SK-N-DZ (cell line): ENCODE results near the gene CAMTA1.

Source experiments
- DNase-seq: peaks from one replicate; pipeline ENCODE4 v3.0.0-alpha.2; 2015; ENCODE audit warnings: low spot score

CAMTA1 gene

DNA sequence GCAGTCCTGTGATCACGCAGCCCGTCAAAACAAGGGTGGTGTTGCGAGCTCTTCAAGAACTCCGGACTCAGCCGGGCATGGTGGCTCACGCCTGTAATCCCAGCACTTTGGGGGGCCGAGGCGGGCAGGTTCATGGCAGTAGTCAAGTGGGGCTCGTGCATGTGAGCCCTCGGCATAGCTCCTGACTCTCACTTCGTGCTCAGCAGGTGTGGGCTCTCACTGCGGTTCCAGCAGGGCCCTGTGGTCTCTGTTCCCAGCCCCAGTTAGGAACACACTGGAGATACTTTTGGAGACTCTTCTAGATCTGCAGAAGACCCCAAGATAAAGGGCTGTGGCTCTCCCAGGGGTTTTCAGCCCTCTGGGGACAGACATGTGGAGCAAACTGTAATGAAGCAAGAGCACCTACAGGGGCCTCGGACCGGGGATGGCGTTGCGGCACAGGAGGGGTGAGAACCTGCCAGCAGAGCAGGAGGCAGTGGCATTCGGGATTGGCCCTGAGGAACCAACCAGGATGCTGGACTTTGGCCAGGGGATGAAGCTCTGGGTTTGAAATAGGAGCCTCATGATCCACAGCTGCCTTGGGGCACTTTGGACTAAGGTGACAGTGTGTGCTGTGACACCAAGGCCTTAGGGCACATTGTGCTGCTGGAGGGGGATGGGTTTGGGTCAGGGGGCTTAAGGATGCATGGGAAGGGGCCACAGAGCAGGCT lies 443.2 kb downstream of the CAMTA1 start:
- DNase-seq, result no peak

DNA sequence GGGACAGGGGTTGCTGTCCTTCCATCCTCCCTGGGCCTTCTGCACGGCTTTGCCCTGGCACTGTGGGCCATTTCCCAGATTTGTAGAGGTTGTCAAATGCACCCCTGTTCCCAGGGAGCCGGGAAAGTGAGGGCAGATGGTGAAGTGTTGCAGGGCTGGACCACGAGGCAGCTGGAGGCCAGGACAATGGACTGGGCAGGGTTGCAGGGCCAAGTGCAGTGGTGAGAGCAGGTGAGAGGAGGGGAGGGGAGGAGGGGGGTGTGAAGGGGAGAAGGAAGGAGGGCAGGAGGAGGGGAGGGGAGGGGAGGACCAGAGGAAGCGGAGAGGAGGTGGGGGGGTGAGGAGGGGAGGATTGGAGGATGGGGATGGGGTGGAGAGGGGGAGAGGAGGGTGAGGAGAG lies 443.9 kb downstream of the CAMTA1 start:
- no peak for DNase-seq

DNA sequence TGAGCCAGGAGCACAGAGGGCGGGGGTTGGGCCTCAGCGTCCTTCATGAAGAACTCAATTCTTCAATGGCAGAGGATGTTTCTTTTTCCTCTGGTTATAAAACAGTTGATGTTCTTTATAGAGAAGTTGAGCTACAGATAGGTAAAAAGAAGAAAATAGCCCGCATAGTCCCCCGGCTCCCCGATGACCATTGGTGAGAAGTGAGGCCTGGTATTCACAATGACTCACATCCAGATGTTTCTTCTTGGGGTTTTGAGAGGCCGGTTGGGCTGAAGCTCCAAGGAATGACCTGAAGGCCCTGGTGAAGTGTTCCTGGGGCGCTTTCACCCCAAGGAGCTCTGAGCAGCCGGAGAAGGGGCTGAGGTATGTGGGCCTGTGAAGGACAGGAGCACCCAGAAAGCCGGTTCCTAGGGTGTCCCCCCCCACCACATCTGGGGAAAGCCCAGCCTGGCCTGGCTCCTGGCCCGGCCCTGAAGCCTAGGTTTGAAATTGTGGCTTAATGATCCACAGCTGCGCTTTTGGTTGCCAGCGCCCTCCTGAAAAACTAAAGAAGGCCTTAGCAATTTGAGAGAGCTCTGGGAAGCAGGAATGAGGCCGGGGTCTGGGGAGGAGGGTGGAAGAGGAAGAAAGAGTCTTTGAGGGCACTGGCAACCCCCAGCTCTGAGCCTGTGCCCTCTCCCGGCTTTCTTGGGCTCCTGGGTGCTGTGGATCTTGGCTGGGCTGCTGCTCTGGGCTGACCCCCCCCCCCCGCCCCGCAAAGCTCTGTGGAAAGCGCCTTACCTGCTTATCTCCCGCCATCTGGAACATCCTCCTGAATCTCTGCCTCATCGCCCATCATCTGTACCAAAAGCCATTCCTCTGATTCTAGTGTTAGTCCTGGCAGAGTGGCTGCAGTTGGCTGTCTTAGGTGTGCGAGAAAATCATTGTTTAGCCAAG lies 444.7 kb downstream of the CAMTA1 start:
- no peak for DNase-seq

DNA sequence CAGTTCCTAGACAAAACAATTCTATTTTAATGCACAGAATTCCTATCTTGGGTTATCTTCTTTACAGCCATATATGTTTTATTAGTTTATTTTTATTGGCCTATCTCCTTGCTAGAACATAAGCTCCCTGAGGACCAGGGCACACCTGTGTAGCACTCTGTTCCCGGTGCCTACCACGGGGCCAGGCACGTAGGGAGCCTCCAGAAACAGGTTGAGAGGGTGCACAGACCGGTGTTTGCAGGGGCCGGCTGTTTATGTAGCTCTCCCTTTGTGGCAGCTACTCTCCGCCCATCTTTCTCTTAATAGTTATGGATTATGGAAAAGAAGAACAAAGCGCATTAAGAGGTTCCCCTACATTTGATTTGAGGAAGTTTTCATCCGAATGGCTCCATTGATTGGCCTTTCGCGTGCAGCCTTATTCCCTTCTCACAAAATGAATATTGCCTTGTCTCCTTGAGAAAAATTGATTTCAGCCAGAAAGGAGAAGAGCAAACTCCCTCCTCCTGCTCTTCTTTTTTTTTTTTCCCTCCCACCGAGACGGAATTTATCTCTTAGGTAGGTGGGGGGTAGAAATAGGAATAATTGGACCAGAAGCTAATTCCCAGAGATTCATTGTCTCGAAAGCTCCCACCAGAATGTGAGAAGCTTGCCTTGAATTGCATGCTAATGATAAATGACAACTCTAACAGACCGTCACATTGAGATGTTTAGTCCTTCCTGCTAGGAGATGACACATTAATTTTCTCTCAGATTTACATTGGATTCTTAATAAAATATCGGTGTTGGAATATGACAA lies 447.4 kb downstream of the CAMTA1 start:
- no peak for DNase-seq

DNA sequence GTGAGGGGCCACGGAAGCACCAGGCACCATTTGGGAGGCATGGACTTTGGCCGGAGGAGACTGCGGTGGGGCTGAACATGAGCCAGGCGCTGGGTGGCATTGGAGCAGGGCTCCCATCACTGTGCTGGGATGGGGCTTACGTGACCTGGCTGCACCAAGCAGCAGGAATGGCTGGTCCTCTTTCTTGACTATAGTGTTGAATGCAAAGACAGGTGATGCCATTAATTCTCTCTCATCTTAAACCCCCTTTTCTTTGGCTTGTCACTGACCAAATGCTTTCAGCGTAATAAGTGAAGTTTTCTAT lies 447.9 kb downstream of the CAMTA1 start:
- no peak for DNase-seq

DNA sequence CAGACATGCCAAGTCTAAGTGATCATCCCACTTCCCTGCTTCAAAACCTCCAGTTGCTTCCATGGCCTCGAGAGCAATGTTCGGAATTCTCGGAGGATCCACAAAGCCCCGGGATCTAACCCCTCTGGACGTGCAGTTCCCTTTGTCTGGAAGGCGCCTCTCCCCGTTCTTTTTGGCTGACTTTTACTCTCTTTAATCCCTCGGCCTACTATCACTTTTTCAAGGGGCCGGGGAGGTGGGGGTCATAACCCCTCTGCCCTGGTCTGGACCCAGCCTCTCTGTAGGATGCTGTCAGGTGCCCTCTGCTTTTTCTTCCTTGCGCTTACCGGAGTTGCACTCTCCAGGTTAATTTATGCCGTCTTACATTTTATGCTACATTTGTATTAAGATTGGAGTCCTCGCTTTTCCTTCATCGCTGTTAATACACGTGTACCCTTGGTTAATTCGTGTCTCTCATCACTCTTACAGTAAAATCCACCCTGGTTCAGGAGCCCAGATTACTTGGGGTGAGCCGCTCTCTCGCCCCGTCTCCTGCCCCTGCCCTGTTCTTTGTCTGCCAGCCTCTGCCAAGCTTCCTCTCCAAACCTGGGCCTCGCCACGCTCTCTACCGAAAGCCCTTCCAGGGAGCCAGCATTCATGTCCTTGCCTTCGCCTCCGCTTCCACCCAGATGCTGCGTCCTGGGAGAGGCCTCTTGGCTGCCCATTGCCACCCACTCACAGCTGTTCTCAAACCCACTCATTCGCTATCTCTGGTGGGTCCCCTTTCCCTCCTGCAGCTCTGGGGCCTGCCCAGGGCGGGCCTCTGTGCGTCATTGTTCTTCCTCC lies 448.6 kb downstream of the CAMTA1 start:
- no peak for DNase-seq

DNA sequence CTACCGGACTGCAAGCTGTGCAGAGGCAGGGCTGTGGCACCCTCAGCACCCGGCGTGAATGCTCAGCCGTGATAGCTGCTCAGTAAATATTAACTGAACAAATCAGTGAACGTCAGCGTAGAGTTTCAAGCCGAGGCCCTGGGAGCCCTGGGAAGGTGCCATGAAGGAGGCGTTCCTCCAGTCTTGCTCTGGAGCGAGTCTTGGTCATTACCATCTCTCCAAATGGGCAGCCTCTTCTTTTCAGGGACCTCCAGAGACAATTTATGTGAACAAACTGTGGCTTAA lies 449.2 kb downstream of the CAMTA1 start:
- DNase-seq, result no peak

DNA sequence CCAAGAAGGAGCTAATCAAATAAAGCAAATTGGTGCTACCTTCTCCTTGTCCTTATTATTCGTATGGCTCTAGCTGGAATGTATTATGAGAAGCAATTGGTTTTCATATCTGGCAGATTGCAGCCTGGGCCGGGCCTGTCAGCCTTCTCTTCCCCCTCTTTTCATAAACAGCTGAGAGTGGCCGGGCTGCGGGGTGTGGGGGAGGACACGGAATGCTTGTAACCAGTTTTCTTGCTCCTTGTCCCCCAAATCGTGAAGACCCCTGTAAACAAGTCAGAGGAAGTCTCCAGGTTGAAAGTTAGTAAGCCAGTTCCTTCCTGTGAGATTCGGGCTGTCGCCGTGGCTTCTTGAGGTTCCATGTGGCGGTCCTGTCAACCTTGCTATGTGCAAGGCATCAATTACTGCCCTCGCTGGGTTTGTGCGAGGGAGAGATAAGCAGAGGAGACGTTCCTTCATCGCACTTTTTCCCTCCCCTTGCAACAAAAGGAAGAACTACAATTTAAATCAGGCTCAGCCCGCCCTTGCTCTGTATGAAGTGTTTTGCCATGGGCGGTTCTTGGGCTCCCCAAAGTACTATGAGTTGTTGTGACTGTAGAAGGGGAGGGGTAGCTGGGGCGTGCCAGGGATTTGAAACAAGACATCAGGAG lies 450.7 kb downstream of the CAMTA1 start:
- peak; percentile 42 for DNase-seq

DNA sequence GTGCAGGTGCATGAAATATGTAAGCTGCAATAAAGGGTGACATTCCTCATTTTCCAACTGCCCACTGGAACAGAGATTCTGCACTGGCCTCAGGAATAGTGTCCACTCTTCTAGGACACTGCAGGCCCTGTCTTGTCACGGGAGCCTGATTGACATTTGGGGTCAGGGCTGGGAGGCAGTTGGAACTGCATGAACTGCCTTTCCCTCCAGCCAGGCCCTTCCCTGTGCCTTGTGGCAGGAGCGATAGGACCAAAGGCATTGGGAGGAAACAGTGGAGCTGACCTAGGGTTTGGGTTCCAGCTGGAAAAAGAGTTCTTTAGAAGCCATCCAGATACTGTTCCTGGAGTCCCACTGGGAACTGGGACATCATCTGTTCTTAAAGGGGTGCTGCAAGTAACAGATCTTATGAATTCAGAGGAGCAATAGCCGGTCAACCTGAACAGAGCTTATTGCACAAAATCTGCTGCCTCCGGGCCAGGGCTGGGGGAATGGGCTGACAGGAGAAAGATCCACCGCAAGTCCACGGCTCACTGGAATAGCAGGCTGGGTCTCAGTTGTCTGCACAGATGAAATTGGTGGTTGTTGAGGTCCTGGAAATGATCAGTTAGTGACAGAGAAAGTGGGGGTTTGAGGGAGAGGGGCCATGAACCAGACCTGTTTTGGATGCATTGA lies 451.7 kb downstream of the CAMTA1 start:
- no peak for DNase-seq

DNA sequence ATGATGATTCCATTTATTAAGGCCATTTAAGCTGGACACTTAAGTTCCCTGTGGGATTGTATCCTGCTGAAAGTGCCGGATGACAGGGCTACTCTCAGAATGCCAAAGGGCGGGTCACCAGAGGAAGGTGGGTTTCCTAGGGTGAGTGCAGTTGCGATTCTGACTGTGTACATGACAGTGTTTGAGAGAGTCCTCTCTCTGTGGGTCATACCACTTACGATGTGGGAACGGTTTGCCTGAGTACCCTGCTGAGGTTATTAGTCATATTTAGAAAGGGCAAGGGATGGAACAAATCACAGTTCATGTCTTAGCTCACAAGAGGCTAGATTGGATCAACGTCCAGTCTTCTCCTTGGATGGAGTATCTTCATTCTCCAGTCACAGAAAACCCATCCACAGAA lies 461.9 kb downstream of the CAMTA1 start:
- DNase-seq, result no peak

DNA sequence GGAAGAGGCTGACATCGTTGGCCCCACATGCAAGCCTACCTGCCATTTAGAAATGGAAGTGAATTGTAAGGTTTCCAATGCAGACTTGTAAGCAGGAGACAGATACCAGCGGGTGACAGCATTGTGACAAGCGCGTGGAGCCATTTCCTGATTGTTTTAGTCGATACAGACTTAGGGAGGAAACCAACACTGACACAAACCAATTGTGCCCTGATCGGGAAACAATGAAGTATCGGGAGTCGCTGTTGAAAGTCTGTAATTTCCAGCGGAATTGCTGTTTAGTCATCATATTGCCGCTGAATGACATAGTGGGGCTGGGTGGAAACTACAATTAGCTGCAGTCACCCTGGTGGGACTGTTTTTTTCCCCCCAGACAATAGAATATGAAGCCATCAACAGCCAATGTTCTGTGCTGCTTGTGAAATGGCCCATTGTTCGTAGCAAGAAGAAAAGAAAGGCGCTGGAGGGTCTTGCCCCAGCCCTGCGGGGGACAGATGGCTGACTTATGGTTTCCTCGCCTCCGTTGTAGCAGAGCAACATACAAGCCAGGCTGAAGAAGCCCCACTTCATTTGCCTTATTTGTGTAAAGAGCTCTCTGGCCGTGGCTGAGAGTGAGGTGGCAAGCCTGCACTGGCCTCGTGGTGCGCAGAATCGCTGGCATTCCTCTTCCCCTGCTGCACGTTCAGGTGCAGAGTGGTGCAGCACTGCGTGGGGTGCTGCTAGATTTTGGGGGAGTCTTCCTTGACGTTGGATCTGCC lies 462.7 kb downstream of the CAMTA1 start:
- no peak for DNase-seq

DNA sequence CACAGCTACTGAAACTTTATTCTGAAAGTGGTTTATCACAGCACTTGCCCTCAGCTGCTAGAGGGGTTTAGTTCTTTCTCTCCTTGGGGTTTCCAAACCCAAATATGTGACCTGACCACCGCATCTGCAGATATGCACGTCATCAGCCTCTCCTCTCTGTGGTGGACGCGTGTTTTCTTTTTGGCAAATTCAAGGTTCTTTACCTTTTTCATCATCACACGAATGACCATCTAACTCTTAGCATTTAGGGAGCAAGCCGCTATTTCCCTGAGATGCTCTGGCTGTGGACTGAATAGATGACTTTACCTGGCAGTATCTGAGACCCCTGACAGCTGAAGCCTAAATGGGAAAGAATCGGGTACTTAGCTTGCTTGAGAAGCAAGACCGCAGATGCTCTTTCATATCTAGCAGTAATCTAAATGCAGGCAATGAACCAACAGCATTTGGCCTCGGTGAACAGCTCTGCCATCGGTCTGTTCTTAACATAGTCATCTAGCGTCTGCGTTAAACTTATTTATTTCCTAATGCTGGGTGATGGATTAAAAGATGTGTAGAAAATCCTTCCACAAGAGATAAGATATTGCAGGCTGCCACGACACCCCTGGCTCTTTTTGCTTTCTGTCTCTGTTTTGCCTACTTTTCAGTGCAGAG lies 463.4 kb downstream of the CAMTA1 start:
- DNase-seq, result peak; percentile 17

DNA sequence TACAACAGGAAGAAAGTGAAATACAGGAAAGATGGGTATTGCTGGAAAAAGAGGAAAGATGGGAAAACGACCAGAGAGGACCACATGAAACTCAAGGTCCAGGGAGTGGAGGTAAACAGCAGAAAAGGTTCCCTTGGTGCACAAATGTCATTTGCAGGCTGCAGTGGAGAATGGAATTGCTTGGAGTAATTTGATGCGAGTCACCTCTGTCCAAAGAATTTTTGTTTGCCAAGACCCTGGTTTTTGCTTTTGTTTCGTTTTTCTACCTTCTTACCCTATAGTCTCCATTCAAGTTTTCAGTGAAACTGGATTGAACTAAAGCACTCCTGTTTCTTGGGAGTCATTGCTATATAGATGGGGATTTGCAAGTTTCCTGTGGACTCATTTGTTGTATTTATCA lies 464.3 kb downstream of the CAMTA1 start:
- no peak for DNase-seq

DNA sequence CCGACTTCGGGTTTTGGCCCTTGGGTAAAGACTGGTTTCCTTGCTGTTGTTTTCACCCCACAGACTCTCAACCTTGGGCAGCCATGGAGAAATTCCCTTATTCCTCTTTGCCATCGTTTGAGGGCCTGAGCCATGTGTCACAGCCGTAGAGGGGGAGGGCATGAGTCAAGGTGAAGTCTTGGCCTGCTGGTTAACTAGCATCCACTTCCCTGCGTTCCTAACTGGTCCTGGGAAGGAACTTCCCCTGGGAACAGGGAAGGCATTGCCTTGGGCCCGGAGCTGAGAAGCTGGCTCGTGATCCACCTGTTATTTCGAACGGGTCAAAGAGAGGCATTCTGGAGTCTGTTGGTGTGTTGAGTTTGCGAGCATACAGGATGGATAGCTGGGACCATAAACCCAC lies 464.9 kb downstream of the CAMTA1 start:
- DNase-seq, result no peak

DNA sequence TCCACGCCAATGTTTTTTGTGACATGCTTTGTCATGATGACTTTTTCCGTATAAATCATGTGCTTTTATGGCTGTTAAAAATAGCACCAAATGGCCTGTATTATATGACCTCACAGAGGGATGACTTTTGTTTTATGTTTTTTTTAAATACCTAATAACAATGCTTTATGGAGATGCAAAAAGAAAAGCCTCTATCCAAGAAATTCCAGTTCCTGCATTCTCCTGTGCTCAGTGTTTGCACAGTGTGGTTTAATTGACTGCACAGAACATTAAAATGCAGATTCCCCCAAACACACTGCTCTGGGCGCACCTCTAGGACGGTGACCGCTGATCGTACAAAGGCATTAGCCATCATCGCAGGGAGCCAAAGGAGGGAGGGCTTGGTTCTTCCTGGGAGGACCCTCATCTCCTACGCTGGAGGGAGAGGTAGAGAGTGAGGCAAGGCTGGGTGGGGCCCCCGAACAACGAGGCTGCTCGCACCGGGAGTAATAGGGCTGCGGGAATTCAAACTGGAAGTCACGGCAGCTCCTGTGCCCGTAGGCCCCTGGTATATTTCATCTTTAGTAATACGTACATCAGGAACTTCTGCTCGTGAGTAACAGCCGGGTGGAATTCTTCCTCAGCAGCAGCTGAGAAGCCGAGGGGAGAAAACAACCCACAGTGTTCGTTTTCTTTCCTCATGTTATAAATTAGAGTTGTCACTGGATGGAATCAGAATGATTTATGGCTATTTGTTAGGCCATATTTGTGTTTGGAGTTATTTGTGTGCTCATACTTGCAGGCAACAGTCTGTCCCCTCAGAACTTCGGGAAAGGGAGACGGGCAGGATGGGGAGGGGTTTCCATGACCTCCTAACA lies 465.6 kb downstream of the CAMTA1 start:
- DNase-seq, result no peak

DNA sequence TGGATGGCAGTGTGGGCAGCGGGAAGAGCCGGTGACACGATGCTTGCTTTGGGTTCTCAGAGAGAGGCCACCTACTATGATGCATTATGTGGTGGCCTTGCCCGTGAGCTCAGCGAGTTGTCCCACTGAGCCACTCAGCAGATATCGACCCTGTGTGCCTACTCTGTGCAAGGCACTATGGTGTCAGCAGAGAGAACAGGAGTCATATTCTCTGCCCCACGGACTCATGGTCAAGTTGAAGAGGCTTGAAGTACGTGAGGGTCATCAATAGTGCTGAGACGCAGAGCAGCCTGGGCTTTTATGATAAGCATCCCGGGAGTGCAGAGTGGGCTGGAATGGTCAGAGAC lies 466.2 kb downstream of the CAMTA1 start:
- no peak for DNase-seq

DNA sequence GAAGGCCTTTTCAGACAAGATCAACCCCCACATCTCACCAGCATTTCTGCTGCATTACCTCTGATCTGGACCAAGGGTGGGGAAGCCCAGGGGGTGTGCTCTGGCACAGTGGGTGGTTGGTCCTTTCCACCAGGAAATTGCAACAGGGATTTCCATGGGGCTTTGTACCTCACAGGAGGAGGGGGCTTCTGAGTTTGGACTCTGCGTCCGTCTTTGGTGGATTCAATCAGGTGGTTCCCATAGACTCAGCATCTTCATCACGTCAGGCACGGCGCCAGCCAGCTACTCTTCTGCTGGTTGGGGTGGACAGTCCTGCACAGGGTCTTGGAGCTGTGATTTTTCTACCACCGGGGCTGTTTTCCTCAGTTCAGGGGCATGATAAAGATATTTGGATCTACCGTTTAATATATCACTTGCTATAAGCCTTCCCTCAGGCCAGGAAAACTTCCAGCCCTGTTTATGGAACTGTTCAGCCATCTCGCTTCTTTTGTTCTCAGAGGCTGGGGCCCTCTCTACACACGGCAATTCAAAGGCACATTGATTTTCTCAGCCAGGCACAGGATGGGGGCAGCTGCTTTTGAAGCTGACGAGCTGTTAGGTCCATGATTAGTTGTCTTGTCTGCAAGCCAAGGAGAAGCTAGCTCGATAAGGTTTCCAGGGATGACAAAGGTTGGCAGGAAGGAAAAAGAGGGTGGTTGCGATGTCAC lies 467.3 kb downstream of the CAMTA1 start:
- no peak for DNase-seq

DNA sequence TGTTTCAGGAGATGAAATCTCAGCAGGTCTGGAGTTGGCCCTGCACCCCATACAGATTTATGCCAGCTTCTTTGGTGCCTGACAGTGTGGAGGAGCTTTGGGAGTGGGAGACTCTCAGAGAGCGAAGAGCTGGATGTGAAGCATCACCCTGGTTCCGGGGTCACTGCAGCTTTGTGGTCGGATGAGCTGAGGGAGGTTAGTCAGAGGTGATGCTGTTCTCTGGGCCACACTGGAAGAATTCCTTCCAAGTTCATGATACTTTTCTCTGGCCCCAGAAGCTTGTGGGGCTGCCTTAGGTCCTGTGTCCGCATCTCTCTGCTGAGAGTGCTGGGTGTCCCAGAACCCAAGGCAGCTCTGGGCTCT lies 467.8 kb downstream of the CAMTA1 start:
- DNase-seq, result no peak
